ENCODE results near the gene MARS1. TPM values are rescaled to one million over a fixed set of nuclear protein-coding genes. Genes with fewer than 3 reads are reported as not detected.

The MARS1 gene
- total and polyA plus RNA-seq, 2 donors from 2014 or later = 62.8 to 158 TPM

DNA sequence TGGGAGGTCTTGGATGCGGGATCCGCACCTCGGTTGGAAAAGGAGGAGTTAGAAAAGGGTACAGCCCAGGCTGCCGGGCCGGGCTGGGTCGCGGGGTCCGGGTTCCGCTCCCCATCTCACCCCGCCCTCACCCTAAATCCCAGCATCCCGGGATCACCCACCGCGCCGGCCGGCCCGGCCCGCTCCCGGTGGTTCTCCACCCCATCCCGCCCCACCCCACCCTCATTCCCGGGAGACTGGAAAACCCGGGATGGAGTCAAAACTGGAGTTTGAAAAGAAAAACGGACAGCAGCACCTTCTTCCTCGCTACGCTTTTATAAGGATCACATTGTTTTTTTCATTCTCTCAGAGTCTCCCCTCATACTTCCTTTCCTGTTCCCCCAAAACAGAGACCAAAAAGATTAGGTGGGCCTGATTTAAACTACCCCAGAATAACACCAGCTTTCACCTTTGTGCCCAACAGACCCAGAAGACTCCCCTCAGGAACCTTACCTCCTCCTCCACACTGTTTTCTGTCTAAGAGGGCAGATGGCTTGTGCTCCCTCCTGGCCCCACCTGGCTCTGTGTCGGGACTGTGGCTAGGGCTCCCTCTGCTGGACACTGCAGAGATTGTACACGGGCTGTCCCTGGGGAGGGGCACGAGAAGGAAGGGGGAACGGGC is 25.5 kb upstream of the MARS1 start:
- Histone ChIP-seq H3K9me3 (ENCODE audit: control insufficient read depth in 2 of 3, insufficient read depth in 1 of 3, low read length in 3 of 3) (no peaks in the 10 kb centered on the region), H3K9ac (ENCODE audit: low read length in 3 of 3) (peak overlapping the region; percentile 20 to 77 (median 41)), H3K27ac (ENCODE audit: low read depth in 2 of 2, low read length in 2 of 2) (peak overlapping the region; percentile 51 to 84), H3K4me1 (ENCODE audit: control insufficient read depth in 2 of 3, insufficient read depth in 2 of 3, low read depth in 1 of 3, low read length in 3 of 3) (peaks cover 0 to 8% (median 6%) of the 10 kb centered on the region in 3 donors), H3K4me3 (ENCODE audit: low read length in 3 of 3) (peak overlapping the region; percentile 60 to 84 (median 80)), H3K36me3 (ENCODE audit: control insufficient read depth in 2 of 3, insufficient read depth in 3 of 3, low read length in 3 of 3) (no peaks in the 10 kb centered on the region), H3K27me3 (ENCODE audit: control insufficient read depth, insufficient read depth, low read length) (no peaks in the 10 kb centered on the region)
- DNase-seq (peak; percentile 92 to 96 (median 94)), FAIRE-seq (no peak)
- intact Hi-C loops (cut with DNase I) = no loop called here
- TF ChIP-seq, protein P1, sequence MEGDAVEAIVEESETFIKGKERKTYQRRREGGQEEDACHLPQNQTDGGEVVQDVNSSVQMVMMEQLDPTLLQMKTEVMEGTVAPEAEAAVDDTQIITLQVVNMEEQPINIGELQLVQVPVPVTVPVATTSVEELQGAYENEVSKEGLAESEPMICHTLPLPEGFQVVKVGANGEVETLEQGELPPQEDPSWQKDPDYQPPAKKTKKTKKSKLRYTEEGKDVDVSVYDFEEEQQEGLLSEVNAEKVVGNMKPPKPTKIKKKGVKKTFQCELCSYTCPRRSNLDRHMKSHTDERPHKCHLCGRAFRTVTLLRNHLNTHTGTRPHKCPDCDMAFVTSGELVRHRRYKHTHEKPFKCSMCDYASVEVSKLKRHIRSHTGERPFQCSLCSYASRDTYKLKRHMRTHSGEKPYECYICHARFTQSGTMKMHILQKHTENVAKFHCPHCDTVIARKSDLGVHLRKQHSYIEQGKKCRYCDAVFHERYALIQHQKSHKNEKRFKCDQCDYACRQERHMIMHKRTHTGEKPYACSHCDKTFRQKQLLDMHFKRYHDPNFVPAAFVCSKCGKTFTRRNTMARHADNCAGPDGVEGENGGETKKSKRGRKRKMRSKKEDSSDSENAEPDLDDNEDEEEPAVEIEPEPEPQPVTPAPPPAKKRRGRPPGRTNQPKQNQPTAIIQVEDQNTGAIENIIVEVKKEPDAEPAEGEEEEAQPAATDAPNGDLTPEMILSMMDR (IDR thresholded peaks at IDR 0.05; ENCODE audit: borderline replicate concordance, extremely low read depth, insufficient read depth) = peak; percentile 94

DNA sequence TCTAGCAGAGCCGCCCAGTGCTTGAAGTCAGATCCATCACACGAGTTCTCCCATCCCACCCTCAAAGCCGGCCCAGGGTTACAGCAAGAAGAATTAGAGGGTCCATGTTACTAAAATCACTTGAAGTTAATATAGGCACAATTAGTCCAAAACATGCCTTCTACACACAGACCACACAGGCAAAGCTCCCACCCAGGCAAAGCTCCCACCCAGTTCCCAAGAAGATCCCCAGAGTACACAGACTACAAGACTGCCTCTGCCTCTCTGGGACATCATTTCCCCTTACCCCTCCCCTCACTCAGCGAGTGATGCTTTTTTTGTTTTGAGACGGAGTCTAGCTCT is 25.0 kb upstream of the MARS1 start:
- TF ChIP-seq, protein P1 (IDR thresholded peaks at IDR 0.05; ENCODE audit: borderline replicate concordance, extremely low read depth, insufficient read depth) = no peak
- Histone ChIP-seq H3K27me3 (ENCODE audit: control insufficient read depth, insufficient read depth, low read length) (no peaks in the 10 kb centered on the region), H3K4me1 (ENCODE audit: control insufficient read depth in 2 of 3, insufficient read depth in 2 of 3, low read depth in 1 of 3, low read length in 3 of 3) (peaks cover 0 to 8% (median 6%) of the 10 kb centered on the region in 3 donors), H3K4me3 (ENCODE audit: low read length in 3 of 3) (peak overlapping the region in 1 of 3 donors; percentile 84), H3K9me3 (ENCODE audit: control insufficient read depth in 2 of 3, insufficient read depth in 1 of 3, low read length in 3 of 3) (no peaks in the 10 kb centered on the region), H3K36me3 (ENCODE audit: control insufficient read depth in 2 of 3, insufficient read depth in 3 of 3, low read length in 3 of 3) (no peaks in the 10 kb centered on the region), H3K27ac (ENCODE audit: low read depth in 2 of 2, low read length in 2 of 2) (no peak overlapping the region), H3K9ac (ENCODE audit: low read length in 3 of 3) (peak overlapping the region in 1 of 3 donors; percentile 63)
- intact Hi-C loops (cut with DNase I) = no loop called here
- DNase-seq (no peak), FAIRE-seq (no peak)

DNA sequence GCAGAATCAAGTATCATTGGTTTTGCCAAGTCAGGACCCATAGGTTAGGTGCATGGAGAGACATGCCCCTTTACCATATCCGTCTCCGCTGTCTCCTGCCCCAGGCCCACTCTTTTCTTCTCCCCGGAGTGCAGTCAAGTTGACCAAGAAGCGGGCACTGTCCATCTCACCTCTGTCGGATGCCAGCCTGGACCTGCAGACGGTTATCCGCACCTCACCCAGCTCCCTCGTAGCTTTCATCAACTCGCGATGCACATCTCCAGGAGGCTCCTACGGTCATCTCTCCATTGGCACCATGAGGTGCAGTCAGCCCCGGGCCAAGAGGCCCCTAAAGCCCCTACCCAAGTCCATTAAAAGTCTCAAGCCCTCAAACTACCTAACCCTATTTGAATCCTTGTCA is 23.3 kb upstream of the MARS1 start:
- Histone ChIP-seq H3K4me3 (ENCODE audit: low read length in 3 of 3) (no peak overlapping the region), H3K27ac (ENCODE audit: low read depth in 2 of 2, low read length in 2 of 2) (no peak overlapping the region), H3K36me3 (ENCODE audit: control insufficient read depth in 2 of 3, insufficient read depth in 3 of 3, low read length in 3 of 3) (no peaks in the 10 kb centered on the region), H3K9ac (ENCODE audit: low read length in 3 of 3) (no peak overlapping the region), H3K27me3 (ENCODE audit: control insufficient read depth, insufficient read depth, low read length) (no peaks in the 10 kb centered on the region), H3K4me1 (ENCODE audit: control insufficient read depth in 2 of 3, insufficient read depth in 2 of 3, low read depth in 1 of 3, low read length in 3 of 3) (peaks cover 0 to 8% (median 0%) of the 10 kb centered on the region in 3 donors), H3K9me3 (ENCODE audit: control insufficient read depth in 2 of 3, insufficient read depth in 1 of 3, low read length in 3 of 3) (no peaks in the 10 kb centered on the region)
- DNase-seq (no peak), FAIRE-seq (no peak)
- TF ChIP-seq, protein P1 (IDR thresholded peaks at IDR 0.05; ENCODE audit: borderline replicate concordance, extremely low read depth, insufficient read depth) = no peak
- intact Hi-C loops (cut with DNase I) = no loop called here

Data from kidney (tissue), 14 donors.